OCI-LY7 (cell line): ENCODE results near the gene PRPF18. TPM values are rescaled to one million over a fixed set of nuclear protein-coding genes. Genes with fewer than 3 reads are reported as not detected.

Experiments
- BruUV-seq: library from RNA; stranded (reverse); fragments of 400-500 nt; replicated peaks from 2 replicates; lab custom pipeline; 2021; lab: Mats Ljungman, UMichigan
- CTCF ChIA-PET: fragments of 300-600 bp; sonication (Branson Sonifier 250); formaldehyde crosslinking; loops from one replicate; lab custom pipeline; 2022; ENCODE audit warnings: antibody characterized with exemption; ENCODE audit not compliant: unreplicated experiment; lab: Charles Lee
- POLR2A ChIA-PET: fragments of 300-600 bp; sonication (Branson Sonifier 250); formaldehyde crosslinking; loops from one replicate; lab custom pipeline; 2022; ENCODE audit warnings: antibody characterized with exemption; lab: Charles Lee
- DNase-seq: peaks from one replicate; pipeline ENCODE4 v3.0.0-alpha.2; 2015; ENCODE audit warnings: low spot score
- H2AFZ ChIP-seq: fragments of 200-600 bp; sonication (generic), shearing (Covaris generic); 2 replicates; pipeline ENCODE4 v1.6.1; 2014; ENCODE audit warnings: mild to moderate bottlenecking, antibody characterized with exemption, low read length, moderate library complexity
- H3K27ac ChIP-seq: fragments of 200-600 bp; sonication (generic); 2 replicates; pipeline ENCODE4 v1.5.1; 2014; ENCODE audit warnings: mixed run types, low read depth, mild to moderate bottlenecking, moderate library complexity, low read length, inconsistent platforms; ENCODE audit not compliant: poor library complexity, severe bottlenecking
- H3K36me3 ChIP-seq: fragments of 200-600 bp; sonication (generic); 2 replicates; pipeline ENCODE4 v1.6.1; 2014; ENCODE audit warnings: mild to moderate bottlenecking, antibody characterized with exemption, low read length, moderate library complexity, mixed read lengths; ENCODE audit not compliant: insufficient read depth
- H3K4me1 ChIP-seq: fragments of 200-600 bp; sonication (generic); 2 replicates; pipeline ENCODE4 v1.5.1; 2014; ENCODE audit warnings: mild to moderate bottlenecking, low read length; ENCODE audit not compliant: insufficient read depth, poor library complexity, severe bottlenecking
- H3K4me2 ChIP-seq: fragments of 200-600 bp; sonication (generic); 2 replicates; pipeline ENCODE4 v1.6.1; 2014; ENCODE audit warnings: mild to moderate bottlenecking, low read length
- H3K4me3 ChIP-seq: fragments of 200-600 bp; sonication (generic); 2 replicates; pipeline ENCODE4 v1.5.1; 2014; ENCODE audit warnings: mild to moderate bottlenecking, low read depth, low read length; ENCODE audit not compliant: poor library complexity, severe bottlenecking
- H3K79me2 ChIP-seq: fragments of 200-600 bp; sonication (generic); 2 replicates; pipeline ENCODE4 v1.6.1; 2016; ENCODE audit warnings: low read depth, mild to moderate bottlenecking, low read length, moderate library complexity, mixed read lengths; ENCODE audit not compliant: insufficient read depth
- H3K9me2 ChIP-seq: fragments of 200-600 bp; sonication (generic); 2 replicates; pipeline ENCODE4 v1.6.1; 2016; ENCODE audit warnings: mild to moderate bottlenecking, low read length, mixed read lengths; ENCODE audit not compliant: insufficient read depth
- H3K9me3 ChIP-seq: fragments of 200-600 bp; sonication (generic); 2 replicates; pipeline ENCODE4 v1.6.1; 2014; ENCODE audit warnings: mild to moderate bottlenecking, mixed run types, low read length, mixed read lengths
- H4K20me1 ChIP-seq: fragments of 200-600 bp; sonication (generic); 2 replicates; pipeline ENCODE4 v1.6.1; 2014; ENCODE audit warnings: mild to moderate bottlenecking, antibody characterized with exemption, low read length, moderate library complexity, mixed read lengths; ENCODE audit not compliant: insufficient read depth
- CTCF ChIP-seq: fragments of 200-600 bp; sonication (generic); conservative IDR thresholded peaks from 2 replicates; pipeline ENCODE4 v1.5.1; 2014; ENCODE audit warnings: mild to moderate bottlenecking, antibody characterized with exemption, low read length, moderate library complexity, mixed read lengths
- EZH2phosphoT487 ChIP-seq: fragments of 200-600 bp; sonication (generic); IDR thresholded peaks from 2 replicates; pipeline ENCODE4 v1.6.1; 2018; ENCODE audit warnings: low read depth, borderline replicate concordance, mild to moderate bottlenecking, mixed run types, antibody characterized with exemption, low read length, moderate library complexity, mixed read lengths
- intact Hi-C: fragments of 100-400 bp; cut with micrococcal nuclease; formaldehyde crosslinking; loops from one replicate; pipeline ENCODE4 v1.10.0; 2022; ENCODE audit not compliant: unreplicated experiment
- total RNA-seq, 2 experiments: library from RNA; depleted of rRNA in 1 of 2; stranded (reverse); fragments of >200 nt in 1 of 2; shearing (Covaris generic) in 1 of 2; gene quantifications; 2 replicates each; pipeline ENCODE4 v1.2.3, GENCODE V29; 2014 to 2022

The PRPF18 gene
- total RNA-seq, 2 experiments from 2014 or later, result 21.1 to 23.3 TPM

- intact Hi-C loops, result no loop called here
- Histone ChIP-seq H3K9me3 (no peaks in the 10 kb centered on the region), H3K9me2 (no peaks in the 10 kb centered on the region), H3K4me2 (no peak overlapping the region), H3K79me2 (no peaks in the 10 kb centered on the region), H3K36me3 (no peaks in the 10 kb centered on the region), H3K27ac (no peak overlapping the region), H2AFZ (no peak overlapping the region), H3K4me1 (no peaks in the 10 kb centered on the region), H3K4me3 (no peak overlapping the region), H4K20me1 (no peaks in the 10 kb centered on the region)
- DNase-seq, result no peak
- POLR2A ChIA-PET, result interaction anchor here (2.2 kb wide), 1 partner anchor 9 kb away, joined by 8 read pairs; no protein-coding TSS in a partner anchor
- TF ChIP-seq CTCF, result no peak
- TF ChIP-seq EZH2phosphoT487, result no peak
- CTCF ChIA-PET, result no interaction called here
- no TSS peak for BruUV-seq
Observed at GRCh38 chr10:13668126-13668525, 81.4 kb downstream of the PRPF18 start.

GRCh38 chr10:13669182-13669855 lies 82.6 kb downstream of the PRPF18 start:
- no TSS peak for BruUV-seq
- Histone ChIP-seq H3K79me2 (no peaks in the 10 kb centered on the region), H2AFZ (no peak overlapping the region), H3K4me3 (no peak overlapping the region), H4K20me1 (no peaks in the 10 kb centered on the region), H3K9me2 (no peaks in the 10 kb centered on the region), H3K36me3 (no peaks in the 10 kb centered on the region), H3K27ac (no peak overlapping the region), H3K4me2 (no peak overlapping the region), H3K9me3 (no peaks in the 10 kb centered on the region), H3K4me1 (no peaks in the 10 kb centered on the region)
- ChIA-PET CTCF (interaction anchor here (0.6 kb wide), 1 partner anchor 55 kb away, joined by 3 read pairs; no protein-coding TSS in a partner anchor), POLR2A (no interaction called here)
- intact Hi-C loops, result no loop called here
- DNase-seq, result no peak
- no peak for TF ChIP-seq EZH2phosphoT487
- TF ChIP-seq CTCF, result no peak

GRCh38 chr10:13669901-13670300 lies 83.1 kb downstream of the PRPF18 start:
- intact Hi-C loops, result no loop called here
- no peaks in the 10 kb centered on the region for H3K4me1 ChIP-seq
- ChIA-PET CTCF (no interaction called here), POLR2A (no interaction called here)
- no peaks in the 10 kb centered on the region for H3K9me2 ChIP-seq
- TF ChIP-seq CTCF, result no peak
- TF ChIP-seq EZH2phosphoT487, result no peak
- no peaks in the 10 kb centered on the region for H3K36me3 ChIP-seq
- no TSS peak for BruUV-seq
- no peak overlapping the region for H3K27ac ChIP-seq
- H3K79me2 ChIP-seq, result no peaks in the 10 kb centered on the region
- no peak overlapping the region for H3K4me2 ChIP-seq
- no peak overlapping the region for H2AFZ ChIP-seq
- no peak for DNase-seq
- H4K20me1 ChIP-seq, result no peaks in the 10 kb centered on the region
- H3K9me3 ChIP-seq, result no peaks in the 10 kb centered on the region
- no peak overlapping the region for H3K4me3 ChIP-seq
